A549 treated with AZD2906 at 1 μM for 4 hours (cell line): Measurements from ENCODE around the gene TRIM64C. TPM values are rescaled to one million over a fixed set of nuclear protein-coding genes. Genes with fewer than 3 reads are reported as not detected.

Experiments used
- total RNA-seq: library from RNA; stranded (reverse); fragments of 200-300 nt; extraction: Qiagen RNA extraction; gene quantifications from 5 replicates; pipeline ENCODE4 v1.2.3, GENCODE V29; 2022

TRIM64C gene
- not detected in 5 replicates for total RNA-seq

GRCh38 chr11:49059012-49059411 is at the start of gene TRIM64C:
Gene TRIM64C, minus strand, starts transcription at chr11:49059112. Its CDS starts 0 bp downstream, at chr11:49059112.

GRCh38 chr11:49028523-49028922 is 30.4 kb downstream of the TRIM64C start, which contains the start of gene TRIM49B:
Gene TRIM49B, plus strand, starts transcription at chr11:49028823. Its CDS starts 2,777 bp downstream, at chr11:49031600.

Other genes starting within 250 kb of the TRIM64C start
- gene TRIM51G, start 75.2 kb downstream of the TRIM64C start, total RNA-seq, result not detected in 5 replicates
- gene TRIM49B, start 30.3 kb downstream of the TRIM64C start, total RNA-seq, result 0.05 to 0.09 TPM in 2 of 5 replicates, not detected in the others
- not detected in 5 replicates for gene FOLH1, start 149.5 kb upstream of the TRIM64C start, total RNA-seq